Midbrain (tissue), 1 donor: ENCODE results near the gene TLE4.
A peak's percentile ranks its signal among the peaks of the same experiment; 100 is the strongest.

Experiments
- DNase-seq: peaks from one replicate; lab custom pipeline; 2025; lab: John Stamatoyannopoulos, UW

Gene TLE4

GRCh38 chr9:79572032-79572607, 355 bp downstream of the TLE4 start:
- DNase-seq = peak; percentile 63

DNA sequence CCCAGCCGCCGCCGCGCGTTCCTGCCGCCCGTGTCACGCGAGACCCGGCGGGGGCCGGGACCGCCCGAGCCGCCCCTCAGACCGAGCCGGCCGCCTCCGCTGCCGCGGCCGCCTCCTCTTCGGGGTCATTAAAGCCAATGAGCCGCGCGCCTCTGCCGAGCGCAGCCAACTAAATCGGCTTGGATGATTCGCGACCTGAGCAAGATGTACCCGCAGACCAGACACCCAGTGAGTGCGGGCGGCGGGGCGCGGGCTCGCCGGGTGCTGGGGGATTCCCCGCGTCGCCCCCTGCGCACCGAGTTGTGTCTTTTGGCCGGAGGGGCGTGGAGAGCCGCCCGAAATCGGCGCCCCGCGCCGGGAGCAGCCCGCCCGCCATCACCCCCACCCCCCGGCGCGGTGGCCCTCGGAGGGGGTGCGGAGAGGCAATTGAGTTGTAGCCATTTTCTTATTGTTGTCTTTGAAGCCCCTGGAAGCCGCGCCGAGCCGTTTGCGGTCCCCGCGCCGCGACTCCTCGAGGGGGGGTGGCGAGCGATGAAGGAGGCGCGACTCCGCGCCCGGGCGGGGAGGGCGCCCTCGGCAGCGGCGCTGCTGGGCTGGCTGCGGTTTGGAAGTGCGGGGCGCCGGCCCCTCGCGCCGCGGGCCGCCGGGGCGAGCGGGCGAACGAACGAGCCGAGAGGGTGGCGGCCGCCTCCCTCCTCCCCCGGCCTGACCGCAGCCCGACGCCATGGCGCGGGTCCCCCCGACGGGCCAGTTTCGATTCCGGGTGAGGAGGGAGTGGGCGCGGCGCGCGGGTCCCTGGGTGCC, 1.0 kb downstream of the TLE4 start:
- DNase-seq = peak; percentile 49

GRCh38 chr9:79573412-79573923, 1.7 kb downstream of the TLE4 start:
- no peak for DNase-seq

- no peak for DNase-seq
Observed at GRCh38 chr9:79574136-79574535, 2.4 kb downstream of the TLE4 start.

DNA sequence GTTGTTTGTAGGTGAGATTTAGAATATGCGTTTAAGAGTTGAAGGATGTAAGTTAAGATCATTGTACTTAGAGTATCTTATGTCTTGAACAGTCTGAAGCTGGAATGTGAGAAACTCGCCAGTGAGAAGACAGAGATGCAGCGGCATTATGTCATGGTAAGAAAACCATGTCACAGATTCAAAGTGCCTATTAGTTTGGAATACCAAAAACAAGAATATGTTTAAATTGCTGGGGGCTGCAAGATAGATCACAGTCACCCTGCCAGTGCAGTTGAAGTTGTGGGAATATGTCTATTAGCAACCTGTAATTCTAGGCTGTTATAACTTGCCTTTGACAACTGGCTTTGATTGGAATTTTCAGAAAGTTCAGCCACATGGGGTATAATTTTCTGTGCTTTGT, 3.0 kb downstream of the TLE4 start:
- peak; percentile 30 for DNase-seq

- no peak for DNase-seq
Observed at GRCh38 chr9:79575547-79575946, 3.8 kb downstream of the TLE4 start.

DNA sequence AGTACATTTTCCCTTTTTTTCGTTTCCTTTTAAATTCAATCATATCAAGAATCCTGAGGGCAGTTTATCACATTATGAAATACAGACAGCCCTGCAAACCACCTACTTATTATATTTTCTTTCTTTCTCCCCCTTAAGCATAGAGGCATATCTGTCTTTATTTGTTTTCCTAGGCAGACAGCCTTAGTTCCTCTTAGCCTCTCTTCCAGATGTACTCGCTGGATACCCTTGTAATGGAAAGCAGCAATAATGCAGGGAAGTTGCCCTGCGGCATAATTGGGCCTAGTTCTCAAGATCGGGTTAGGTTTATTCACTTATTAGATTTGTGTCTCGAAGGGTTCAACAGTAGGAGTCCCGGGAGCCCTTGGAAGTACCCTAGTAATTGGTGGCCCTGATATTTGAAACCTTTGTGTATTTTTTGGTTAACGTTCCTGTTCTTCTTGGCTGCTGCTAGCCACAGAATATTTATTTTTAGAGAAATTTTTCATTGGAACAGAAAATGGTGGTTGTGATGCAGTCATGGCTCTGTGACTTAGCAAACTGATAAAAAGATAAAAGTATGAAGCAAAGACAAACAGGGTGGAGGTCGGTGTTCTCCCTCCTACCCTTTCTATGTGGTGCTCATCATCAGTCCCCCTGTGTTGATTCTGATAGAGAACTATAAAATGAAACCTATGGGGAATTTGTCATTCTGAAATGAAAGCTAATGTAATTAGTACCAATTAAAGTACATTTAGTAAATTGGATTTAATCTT, 6.4 kb downstream of the TLE4 start:
- no peak for DNase-seq

DNA sequence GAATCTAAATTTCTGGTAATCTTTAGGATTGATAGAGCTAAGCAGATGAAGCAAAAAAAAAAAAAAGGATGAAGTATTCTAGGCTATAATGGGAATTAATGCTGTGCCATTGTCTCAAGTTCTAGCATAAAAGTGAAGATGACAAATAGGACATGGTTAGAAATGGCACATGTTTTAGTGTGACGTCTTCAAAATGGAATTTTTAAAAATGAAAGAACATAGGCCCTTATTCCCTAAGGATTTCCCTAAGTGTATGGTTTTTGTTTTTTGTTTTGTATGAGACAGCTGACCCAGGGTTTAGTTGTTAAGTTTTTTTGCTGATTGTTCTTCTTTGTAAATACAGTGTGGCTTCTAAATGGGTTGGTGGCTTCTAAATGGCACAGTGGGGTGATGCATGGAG, 7.1 kb downstream of the TLE4 start:
- DNase-seq = no peak

- DNase-seq = no peak
Observed at GRCh38 chr9:79579624-79580023, 7.9 kb downstream of the TLE4 start.

DNA sequence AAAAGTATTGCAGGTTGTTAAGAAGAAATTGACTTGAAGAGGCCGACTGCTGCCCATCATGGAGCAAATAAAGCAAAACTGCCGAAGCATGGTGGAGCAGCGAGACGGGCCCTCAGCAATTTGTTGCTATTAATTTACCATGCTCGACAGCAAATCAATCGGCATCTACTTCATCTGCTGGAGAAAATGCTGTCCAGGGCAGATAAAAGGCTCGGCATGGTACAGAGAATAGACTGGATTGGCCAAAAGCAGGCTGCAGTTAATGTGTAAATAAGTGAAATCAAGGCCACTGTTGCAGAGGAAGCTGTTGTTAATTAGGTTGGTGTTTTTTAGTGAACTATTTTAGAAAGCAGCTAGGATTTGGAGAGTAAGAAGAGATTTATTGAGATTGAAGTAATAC, 8.3 kb downstream of the TLE4 start:
- no peak for DNase-seq

DNA sequence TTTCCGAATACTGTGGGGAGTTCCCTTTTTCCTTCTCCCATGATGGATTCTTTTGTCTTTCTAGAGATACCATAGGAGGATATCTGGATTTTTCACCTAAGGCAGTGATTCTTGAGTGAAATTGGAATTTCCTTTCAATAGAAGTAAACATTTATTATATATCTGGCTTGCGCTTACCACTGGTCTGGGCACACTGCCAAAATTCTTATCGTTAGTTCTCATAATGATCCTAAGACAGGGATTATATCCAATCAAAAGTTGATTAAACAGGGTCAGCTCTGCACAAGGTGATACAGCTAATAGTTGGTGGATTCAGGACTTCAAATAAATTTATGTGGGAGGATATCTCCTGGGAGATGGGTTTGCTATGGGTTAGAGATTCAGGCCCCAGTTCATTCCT, 9.6 kb downstream of the TLE4 start:
- no peak for DNase-seq

- DNase-seq = no peak
Observed at GRCh38 chr9:79581794-79582193, 10.0 kb downstream of the TLE4 start.

GRCh38 chr9:79583952-79584654, 12.3 kb downstream of the TLE4 start:
- no peak for DNase-seq

DNA sequence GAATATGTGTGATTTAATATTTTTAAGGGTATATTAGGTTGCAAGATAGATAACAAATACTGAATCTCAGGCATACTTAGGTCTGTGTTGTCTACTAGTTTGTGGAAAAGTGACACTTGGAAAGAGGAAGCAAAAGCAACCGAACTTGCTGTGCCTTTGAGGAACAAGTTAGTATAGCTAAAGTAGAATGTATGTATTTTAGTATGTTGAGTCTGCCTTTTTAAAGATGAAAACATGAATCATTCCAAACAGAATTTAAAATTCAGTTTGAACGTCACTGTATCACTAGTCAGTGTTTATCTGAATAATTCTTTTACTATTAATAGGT, 12.9 kb downstream of the TLE4 start:
- DNase-seq = no peak

- DNase-seq = no peak
Observed at GRCh38 chr9:79588488-79589223, 16.9 kb downstream of the TLE4 start.

DNA sequence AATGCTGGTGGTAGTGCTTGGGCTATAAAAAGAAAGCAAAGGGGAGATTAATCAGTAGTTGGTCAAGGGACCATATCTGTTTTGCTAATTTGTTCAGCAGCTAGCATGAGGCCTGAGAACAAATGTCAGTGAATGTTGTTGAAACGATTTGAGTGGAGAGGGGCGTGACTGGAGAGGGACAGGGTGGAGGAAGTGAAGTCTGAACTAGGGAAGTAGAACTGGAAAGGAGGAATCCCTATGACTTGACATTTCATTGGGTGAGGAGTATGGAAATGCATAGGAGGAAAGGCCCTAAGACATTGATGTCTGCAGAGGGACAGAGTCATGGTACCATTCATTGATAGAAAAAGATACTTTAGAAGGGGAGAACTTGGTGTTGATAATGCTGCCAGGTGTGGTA, 19.7 kb downstream of the TLE4 start:
- DNase-seq = no peak

- no peak for DNase-seq
Observed at GRCh38 chr9:79592726-79593493, 21.1 kb downstream of the TLE4 start.

- no peak for DNase-seq
Observed at GRCh38 chr9:79598562-79599345, 27.0 kb downstream of the TLE4 start.

GRCh38 chr9:79600466-79600865, 28.7 kb downstream of the TLE4 start:
- peak; percentile 46 for DNase-seq
